ENCODE results near the gene REG1A.

The REG1A gene

GRCh38 chr2:79120194-79120713 lies at the start of gene REG1A:
TSS of gene REG1A (plus strand) at chr2:79120488. CDS start at chr2:79120862, 374 bp downstream.
- DNase-seq, result no peak

- DNase-seq, result no peak
These were observed 49.2 kb upstream of the REG1A start for GRCh38 chr2:79071078-79071477.

GRCh38 chr2:79082987-79083386 lies 37.3 kb upstream of the REG1A start:
- no peak for DNase-seq

- no peak for DNase-seq
These were observed 36.6 kb upstream of the REG1A start for GRCh38 chr2:79083597-79084251.

- no peak for DNase-seq
These were observed 35.7 kb upstream of the REG1A start for GRCh38 chr2:79084495-79085135.

GRCh38 chr2:79085382-79085781 lies 34.9 kb upstream of the REG1A start:
- DNase-seq, result no peak

GRCh38 chr2:79086255-79086654 lies 34.0 kb upstream of the REG1A start:
- DNase-seq, result no peak

- no peak for DNase-seq
These were observed 32.4 kb upstream of the REG1A start, which contains the start of gene REG1B for GRCh38 chr2:79087785-79088364. TSS of gene REG1B (minus strand) at chr2:79087993. CDS start at chr2:79087612, 381 bp downstream.

GRCh38 chr2:79090693-79091092 lies 29.6 kb upstream of the REG1A start:
- no peak for DNase-seq

- DNase-seq, result no peak
These were observed 22.4 kb upstream of the REG1A start for GRCh38 chr2:79097843-79098242.

- no peak for DNase-seq
These were observed 21.1 kb upstream of the REG1A start for GRCh38 chr2:79099140-79099686.

- no peak for DNase-seq
These were observed 20.0 kb upstream of the REG1A start for GRCh38 chr2:79100285-79100684.

GRCh38 chr2:79101024-79101423 lies 19.3 kb upstream of the REG1A start:
- no peak for DNase-seq

GRCh38 chr2:79103214-79103613 lies 17.1 kb upstream of the REG1A start:
- no peak for DNase-seq

- DNase-seq, result no peak
These were observed 15.0 kb upstream of the REG1A start for GRCh38 chr2:79105259-79105658.

GRCh38 chr2:79112269-79112668 lies 8.0 kb upstream of the REG1A start:
- DNase-seq, result no peak

GRCh38 chr2:79114797-79115494 lies 5.3 kb upstream of the REG1A start:
- no peak for DNase-seq

- DNase-seq, result no peak
These were observed 3.0 kb upstream of the REG1A start for GRCh38 chr2:79116997-79117928.

GRCh38 chr2:79122676-79123075 lies 2.4 kb downstream of the REG1A start:
- DNase-seq, result no peak

GRCh38 chr2:79124907-79125720 lies 4.8 kb downstream of the REG1A start:
- DNase-seq, result no peak

GRCh38 chr2:79125721-79125985 lies 5.4 kb downstream of the REG1A start:
- no peak for DNase-seq
